ENCODE measurements around the gene CCDC106.

DNA sequence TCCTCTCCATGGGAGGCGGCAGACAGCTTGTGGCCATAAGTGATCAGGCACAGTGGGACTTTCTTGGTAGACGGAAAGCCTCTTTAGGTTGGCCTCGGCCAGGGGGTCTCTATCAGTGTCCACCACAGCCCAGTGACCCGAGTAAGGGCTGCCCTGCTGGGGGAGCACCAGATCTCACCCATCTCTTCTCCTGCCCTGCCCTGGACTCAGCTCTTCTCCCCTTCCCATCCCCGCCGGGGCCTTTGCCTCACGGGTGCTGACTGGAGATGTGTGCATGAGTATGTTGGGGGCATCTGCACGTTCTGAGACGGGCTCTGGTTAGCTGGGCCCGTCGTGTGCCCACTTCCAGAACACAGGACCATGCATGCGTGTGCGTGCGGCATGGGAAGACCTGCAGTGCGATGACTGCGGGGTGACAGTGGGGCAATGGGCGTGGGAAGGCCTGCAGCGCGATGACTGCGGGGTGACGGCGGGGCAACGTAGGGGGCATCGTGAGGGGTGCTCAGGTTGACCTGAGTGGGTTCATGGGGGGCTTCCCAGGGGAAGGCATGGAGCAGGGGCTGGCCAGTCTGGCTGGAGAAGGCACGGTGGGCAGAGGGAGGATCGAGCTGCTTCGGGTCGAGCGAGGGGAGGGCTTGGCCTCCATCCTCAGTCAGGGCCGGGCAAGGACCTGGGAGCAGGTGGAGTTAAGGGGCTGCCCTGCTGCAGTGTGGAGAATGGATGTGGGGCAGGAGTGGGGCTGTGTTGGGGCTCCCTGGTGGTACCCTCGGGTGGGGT lies 42.9 kb downstream of the CCDC106 start:
- TF ChIP-seq, protein P1, sequence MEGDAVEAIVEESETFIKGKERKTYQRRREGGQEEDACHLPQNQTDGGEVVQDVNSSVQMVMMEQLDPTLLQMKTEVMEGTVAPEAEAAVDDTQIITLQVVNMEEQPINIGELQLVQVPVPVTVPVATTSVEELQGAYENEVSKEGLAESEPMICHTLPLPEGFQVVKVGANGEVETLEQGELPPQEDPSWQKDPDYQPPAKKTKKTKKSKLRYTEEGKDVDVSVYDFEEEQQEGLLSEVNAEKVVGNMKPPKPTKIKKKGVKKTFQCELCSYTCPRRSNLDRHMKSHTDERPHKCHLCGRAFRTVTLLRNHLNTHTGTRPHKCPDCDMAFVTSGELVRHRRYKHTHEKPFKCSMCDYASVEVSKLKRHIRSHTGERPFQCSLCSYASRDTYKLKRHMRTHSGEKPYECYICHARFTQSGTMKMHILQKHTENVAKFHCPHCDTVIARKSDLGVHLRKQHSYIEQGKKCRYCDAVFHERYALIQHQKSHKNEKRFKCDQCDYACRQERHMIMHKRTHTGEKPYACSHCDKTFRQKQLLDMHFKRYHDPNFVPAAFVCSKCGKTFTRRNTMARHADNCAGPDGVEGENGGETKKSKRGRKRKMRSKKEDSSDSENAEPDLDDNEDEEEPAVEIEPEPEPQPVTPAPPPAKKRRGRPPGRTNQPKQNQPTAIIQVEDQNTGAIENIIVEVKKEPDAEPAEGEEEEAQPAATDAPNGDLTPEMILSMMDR (IDR thresholded peaks at IDR 0.05): no peak
- no peak for TF ChIP-seq POLR2A (IDR thresholded peaks at IDR 0.05)

Data from adrenal gland (tissue), 5 donors.